ENCODE results near the gene MEIS2.

- TF ChIP-seq EZH2 (IDR thresholded peaks at IDR 0.05; ENCODE audit: insufficient read depth, low read length) = no peak
- TF ChIP-seq CTCF (IDR thresholded peaks at IDR 0.05; ENCODE audit: insufficient read depth, low read depth, low read length) = no peak
These were observed 42.0 kb upstream of the MEIS2 start for GRCh38 chr15:37142371-37142770.

Measured in astrocyte (in vitro differentiated cells and primary cell).